B cell (primary cell): ENCODE results near the gene SIGLEC14. TPM values are rescaled to one million over a fixed set of nuclear protein-coding genes. Genes with fewer than 3 reads are reported as not detected.
A peak's percentile ranks its signal among the peaks of the same experiment; 100 is the strongest.
"Not testable (repeated sequence)": the region's sequence is repeated elsewhere in the genome, so short reads cannot be mapped to it uniquely, and the experiment has no call there.

Experiments used
- ATAC-seq: fragments of 200-7000 bp; cut with Tn5 transposase; one replicate; pipeline ENCODE4 v1.10.0; 2021; ENCODE audit warnings: low read depth, mild to moderate bottlenecking, moderate number of reproducible peaks, moderate library complexity
- CTCF ChIA-PET: fragments of 350-600 bp; sonication (Branson Sonifier 250); formaldehyde crosslinking; loops from one replicate; lab custom pipeline; 2021; ENCODE audit warnings: antibody characterized with exemption, inconsistent platforms; lab: Charles Lee
- POLR2A ChIA-PET: fragments of 350-600 bp; sonication (Branson Sonifier 250); formaldehyde crosslinking; loops from one replicate; lab custom pipeline; 2021; ENCODE audit warnings: antibody characterized with exemption; lab: Charles Lee
- DNase-seq: peaks from one replicate; pipeline ENCODE4 v3.0.0; 2013
- H2AFZ ChIP-seq: 2 replicates; pipeline ENCODE4 v1.6.1; 2012; ENCODE audit warnings: mild to moderate bottlenecking, low read depth, low read length; ENCODE audit not compliant: insufficient read depth, poor library complexity, severe bottlenecking
- H3K27ac ChIP-seq, 2 donors: 1 replicate in 1 of 2; 2 replicates in 1 of 2; pipeline ENCODE4 v1.5.1; 2012 to 2013; ENCODE audit warnings: low read length in 2 of 2, mild to moderate bottlenecking in 2 of 2, moderate library complexity in 1 of 2
- H3K27me3 ChIP-seq, 4 experiments: fragments of 200-600 bp in 1 of 4; sonication (generic) in 1 of 4; replicated peaks in 1 of 4; 1 replicate in 2 of 4; 2 replicates in 2 of 4; pipeline versions ENCODE4 v1.6.1 to v1.7.0; 2013 to 2016; ENCODE audit warnings: low read length in 3 of 4, mild to moderate bottlenecking in 2 of 4, mixed read lengths in 1 of 4, moderate library complexity in 1 of 4; ENCODE audit not compliant: insufficient read depth in 4 of 4, control insufficient read depth in 3 of 4; ENCODE audit errors: control extremely low read depth in 1 of 4
- H3K36me3 ChIP-seq, 2 experiments: replicated peaks in 1 of 2; 1 replicate in 1 of 2; 2 replicates in 1 of 2; pipeline versions ENCODE4 v1.6.1 to v1.7.1; 2013; ENCODE audit warnings: low read length in 1 of 2; ENCODE audit not compliant: insufficient read depth in 2 of 2, control insufficient read depth in 1 of 2; ENCODE audit errors: control extremely low read depth in 1 of 2, extremely low read depth in 1 of 2
- H3K4me1 ChIP-seq, 2 donors: fragments of 200-600 bp in 1 of 2; sonication (generic) in 1 of 2; 1 replicate in 1 of 2; 2 replicates in 1 of 2; pipeline versions ENCODE4 v1.5.1 to v1.6.1; 2013 to 2017; ENCODE audit warnings: low read length in 2 of 2; ENCODE audit not compliant: control insufficient read depth in 2 of 2, insufficient read depth in 2 of 2
- H3K4me2 ChIP-seq: replicated peaks from 2 replicates; pipeline ENCODE3; 2012; ENCODE audit warnings: mild to moderate bottlenecking, low read depth, low read length; ENCODE audit not compliant: poor library complexity, severe bottlenecking
- H3K4me3 ChIP-seq, 5 experiments: fragments of 200-600 bp in 1 of 5; sonication (generic) in 1 of 5; 1 replicate in 3 of 5; 2 replicates in 2 of 5; pipeline versions ENCODE4 v1.5.1 to v1.7.0; 2011 to 2016; ENCODE audit warnings: low read length in 4 of 5, mild to moderate bottlenecking in 4 of 5, low read depth in 2 of 5, control low read depth in 1 of 5, moderate library complexity in 1 of 5; ENCODE audit not compliant: insufficient read depth in 1 of 5; ENCODE audit errors: control extremely low read depth in 1 of 5, extremely low read depth in 1 of 5
- H3K79me2 ChIP-seq: fragments of 200-600 bp; sonication (generic); one replicate; pipeline ENCODE4 v1.6.0; 2016; ENCODE audit warnings: low read length; ENCODE audit not compliant: control insufficient read depth, insufficient read depth
- H3K9ac ChIP-seq: fragments of 200-600 bp; sonication (generic); 2 replicates; pipeline ENCODE4 v1.6.1; 2017; ENCODE audit warnings: mild to moderate bottlenecking, low read length, moderate library complexity
- H3K9me3 ChIP-seq, 3 donors: one replicate each; pipeline versions ENCODE4 v1.6.1 to v1.7.1; 2013; ENCODE audit warnings: low read length in 2 of 3; ENCODE audit not compliant: control insufficient read depth in 2 of 3, insufficient read depth in 1 of 3; ENCODE audit errors: control extremely low read depth in 1 of 3
- H4K20me1 ChIP-seq: 2 replicates; pipeline ENCODE4 v1.6.0; 2012; ENCODE audit warnings: mild to moderate bottlenecking, low read length; ENCODE audit not compliant: insufficient read depth, control insufficient read depth, poor library complexity, severe bottlenecking
- H3K27ac Mint-ChIP-seq: one replicate; pipeline ENCODE4 v1.8.0; 2021; ENCODE audit warnings: mixed read lengths
- H3K27me3 Mint-ChIP-seq: one replicate; pipeline ENCODE4 v1.8.0; 2021; ENCODE audit warnings: mixed read lengths
- H3K4me1 Mint-ChIP-seq: one replicate; pipeline ENCODE4 v1.8.0; 2021; ENCODE audit warnings: mixed read lengths
- H3K4me3 Mint-ChIP-seq: one replicate; pipeline ENCODE4 v1.8.0; 2021; ENCODE audit warnings: mixed read lengths
- H3K9me3 Mint-ChIP-seq: one replicate; pipeline ENCODE4 v1.8.0; 2022; ENCODE audit warnings: mixed read lengths; ENCODE audit not compliant: insufficient read depth
- EZH2 ChIP-seq: IDR thresholded peaks from 2 replicates; pipeline ENCODE4 v1.6.1; 2012; ENCODE audit warnings: borderline replicate concordance, low read depth, mild to moderate bottlenecking, moderate library complexity, low read length; ENCODE audit not compliant: insufficient read depth, poor library complexity, severe bottlenecking
- WGBS: methylation state at CpG from one replicate; pipeline ENCODE4 v1.1.5; 2013; ENCODE audit warnings: missing lambda C conversion rate; ENCODE audit not compliant: insufficient coverage; 5-methylcytosine and 5-hydroxymethylcytosine counted together
- intact Hi-C: fragments of 100-400 bp; cut with micrococcal nuclease; formaldehyde crosslinking; loops from one replicate; pipeline ENCODE4 v1.10.0; 2022
- polyA plus RNA-seq: library from polyadenylated mRNA; depleted of rRNA; stranded (reverse); fragments of >200 nt; gene quantifications from 2 replicates; pipeline ENCODE4 v1.2.3, GENCODE V29; 2012
- total RNA-seq, 2 donors: library from RNA; stranded (reverse); fragments of 120-200 nt in 1 of 2; gene quantifications; 1 replicate in 1 of 2; 2 replicates in 1 of 2; pipeline versions ENCODE4 v1.2.3 to v1.2.4, GENCODE V29; 2013 to 2022
- TF ChIP-seq, protein P1 (sequence below): fragments of 200-600 bp; IDR thresholded peaks from one replicate; pipeline ENCODE4 v1.8.0; 2022; ENCODE audit warnings: antibody characterized with exemption, mild to moderate bottlenecking

SIGLEC14 gene
- total and polyA plus RNA-seq, 2 donors (not counting 1 experiment from before 2014, with no cell fraction given), result 11.2 to 30.0 TPM

DNA sequence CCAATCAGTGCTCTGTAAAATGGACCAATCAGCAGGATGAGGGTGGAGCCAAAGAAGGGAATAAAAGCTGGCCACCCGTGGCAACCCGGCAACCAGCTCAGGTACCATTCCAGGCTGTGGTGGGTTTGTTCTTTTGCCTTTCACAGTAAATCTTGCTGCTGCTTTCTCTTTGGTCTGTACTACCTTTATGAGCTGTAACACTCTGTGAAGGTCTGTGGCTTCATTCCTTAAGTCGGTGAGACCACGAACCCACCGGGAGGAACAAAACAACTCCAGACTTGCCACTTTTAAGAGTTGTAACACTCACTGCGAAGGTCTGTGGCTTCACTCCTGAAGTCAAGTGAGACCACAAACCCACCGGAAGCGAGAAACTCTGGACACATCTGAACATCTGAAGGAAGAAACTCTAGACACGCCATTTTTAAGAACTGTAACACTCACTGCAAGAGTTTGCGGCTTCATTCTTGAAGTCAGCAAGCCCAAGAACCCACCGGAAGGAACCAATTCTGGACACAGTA, 30.0 kb upstream of the SIGLEC14 start:
- 33% methylated on average over 6 of the region's 11 CpGs for WGBS
- H3K4me1 ChIP-seq, result peaks cover 0 to 7% of the 10 kb centered on the region in 2 donors
- no peak for DNase-seq
- POLR2A ChIA-PET, result no interaction called here
- no peak overlapping the region for H2AFZ ChIP-seq
- no peak for ATAC-seq
- H3K4me2 ChIP-seq, result no peak overlapping the region
- H3K36me3 ChIP-seq, result no peaks in the 10 kb centered on the region
- intact Hi-C loops, result no loop called here
- no peak for TF ChIP-seq EZH2
- no peak overlapping the region for H3K27ac ChIP-seq
- H3K27me3 Mint-ChIP-seq, result peaks cover 50% of the 10 kb centered on the region
- no peak overlapping the region for H3K4me3 ChIP-seq
- H3K27me3 ChIP-seq, result peaks cover 0 to 24% (median 13%) of the 10 kb centered on the region in 4 experiments
- H3K4me3 Mint-ChIP-seq, result no peak overlapping the region
- no peaks in the 10 kb centered on the region for H4K20me1 ChIP-seq
- H3K4me1 Mint-ChIP-seq, result peaks cover 4% of the 10 kb centered on the region
- no peak overlapping the region for H3K27ac Mint-ChIP-seq
- peaks cover 0 to 7% (median 2%) of the 10 kb centered on the region in 3 donors for H3K9me3 ChIP-seq
- H3K9ac ChIP-seq, result no peak overlapping the region
- CTCF ChIA-PET, result interaction anchor here (1.0 to 3.5 kb wide), 8 partner anchors 9 to 203 kb away, joined by 3 to 11 read pairs (median 6); no protein-coding TSS in a partner anchor
- no peaks in the 10 kb centered on the region for H3K79me2 ChIP-seq
- peaks cover 1% of the 10 kb centered on the region for H3K9me3 Mint-ChIP-seq

DNA sequence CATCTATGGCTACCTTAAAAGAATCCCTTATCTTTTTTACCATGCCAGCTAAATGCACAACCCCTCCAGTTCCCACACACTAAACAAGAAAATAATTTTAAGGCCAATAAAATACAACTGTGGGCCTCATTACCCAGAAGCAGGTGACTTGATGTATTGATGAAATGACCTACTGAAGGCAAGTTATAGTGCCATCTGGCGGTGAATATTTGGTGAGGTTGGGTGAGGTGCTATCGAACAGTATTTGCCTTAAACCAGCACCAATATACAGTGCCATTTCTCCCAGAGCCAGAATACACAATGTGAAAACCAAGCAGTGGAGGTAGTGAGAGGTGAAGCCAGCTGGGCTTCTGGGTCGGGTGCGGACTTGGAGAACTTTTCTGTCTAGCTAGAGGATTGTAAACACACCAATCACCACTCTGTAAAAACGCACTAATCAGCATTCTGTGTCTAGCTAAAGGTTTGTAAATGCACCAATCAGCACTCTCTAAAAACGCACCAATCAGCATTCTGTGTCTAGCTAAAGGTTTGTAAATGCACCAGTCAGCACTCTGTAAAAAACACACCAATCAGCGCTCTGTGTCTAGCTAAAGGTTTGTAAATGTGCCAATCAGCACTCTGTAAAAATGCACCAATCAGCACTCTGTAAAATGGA, 29.4 kb upstream of the SIGLEC14 start:
- H3K9ac ChIP-seq, H3K27ac Mint-ChIP-seq, H3K27ac ChIP-seq, intact Hi-C loops, H3K4me1 ChIP-seq, H3K36me3 ChIP-seq, H3K79me2 ChIP-seq, H3K4me3 ChIP-seq, H4K20me1 ChIP-seq, H3K9me3 ChIP-seq, H3K4me1 Mint-ChIP-seq, H3K4me3 Mint-ChIP-seq, ATAC-seq, H2AFZ ChIP-seq, H3K9me3 Mint-ChIP-seq, H3K4me2 ChIP-seq, POLR2A ChIA-PET: not testable (repeated sequence)
- peaks cover 48% of the 10 kb centered on the region for H3K27me3 Mint-ChIP-seq
- CTCF ChIA-PET, result interaction anchor here (1.0 to 3.5 kb wide), 8 partner anchors 8 to 203 kb away, joined by 3 to 11 read pairs (median 6); no protein-coding TSS in a partner anchor
- TF ChIP-seq, protein P1, sequence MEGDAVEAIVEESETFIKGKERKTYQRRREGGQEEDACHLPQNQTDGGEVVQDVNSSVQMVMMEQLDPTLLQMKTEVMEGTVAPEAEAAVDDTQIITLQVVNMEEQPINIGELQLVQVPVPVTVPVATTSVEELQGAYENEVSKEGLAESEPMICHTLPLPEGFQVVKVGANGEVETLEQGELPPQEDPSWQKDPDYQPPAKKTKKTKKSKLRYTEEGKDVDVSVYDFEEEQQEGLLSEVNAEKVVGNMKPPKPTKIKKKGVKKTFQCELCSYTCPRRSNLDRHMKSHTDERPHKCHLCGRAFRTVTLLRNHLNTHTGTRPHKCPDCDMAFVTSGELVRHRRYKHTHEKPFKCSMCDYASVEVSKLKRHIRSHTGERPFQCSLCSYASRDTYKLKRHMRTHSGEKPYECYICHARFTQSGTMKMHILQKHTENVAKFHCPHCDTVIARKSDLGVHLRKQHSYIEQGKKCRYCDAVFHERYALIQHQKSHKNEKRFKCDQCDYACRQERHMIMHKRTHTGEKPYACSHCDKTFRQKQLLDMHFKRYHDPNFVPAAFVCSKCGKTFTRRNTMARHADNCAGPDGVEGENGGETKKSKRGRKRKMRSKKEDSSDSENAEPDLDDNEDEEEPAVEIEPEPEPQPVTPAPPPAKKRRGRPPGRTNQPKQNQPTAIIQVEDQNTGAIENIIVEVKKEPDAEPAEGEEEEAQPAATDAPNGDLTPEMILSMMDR, result peak; percentile 38
- 92% methylated on average over 2 of the region's 7 CpGs for WGBS
- peak; percentile 53 for DNase-seq
- peaks cover 0 to 24% (median 13%) of the 10 kb centered on the region in 4 experiments for H3K27me3 ChIP-seq
